Sigmoid colon (tissue), 7 donors: ENCODE measurements around the gene PACS2. TPM values are rescaled to one million over a fixed set of nuclear protein-coding genes. Genes with fewer than 3 reads are reported as not detected.

Experiments
- DNase-seq: peaks from one replicate; pipeline ENCODE4 v3.0.0-alpha.2; 2019
- H3K27ac ChIP-seq, 4 donors: fragments of 200-600 bp; sonication (generic); one replicate each; pipeline ENCODE4 v1.5.1; 2016 to 2019; ENCODE audit warnings: mild to moderate bottlenecking in 1 of 4
- H3K27me3 ChIP-seq, 3 donors: fragments of 200-600 bp; sonication (generic); one replicate each; pipeline ENCODE4 v1.5.1; 2019; ENCODE audit warnings: mild to moderate bottlenecking in 1 of 3
- H3K36me3 ChIP-seq, 4 donors: fragments of 200-600 bp; sonication (generic); one replicate each; pipeline ENCODE4 v1.5.1; 2016 to 2019
- H3K4me1 ChIP-seq, 4 donors: fragments of 200-600 bp; sonication (generic); one replicate each; pipeline ENCODE4 v1.5.1; 2017 to 2019
- H3K4me3 ChIP-seq, 4 donors: fragments of 200-600 bp; sonication (generic); one replicate each; pipeline ENCODE4 v1.5.1; 2017 to 2019; ENCODE audit warnings: mild to moderate bottlenecking in 2 of 4, moderate library complexity in 1 of 4
- H3K9me3 ChIP-seq, 4 donors: fragments of 200-600 bp in 3 of 4; sonication (generic) in 3 of 4; one replicate each; pipeline versions ENCODE4 v1.5.1 to v1.6.1; 2013 to 2019
- CTCF ChIP-seq, 4 experiments: fragments of 450-650 bp in 3 of 4; fragments of 200-600 bp in 1 of 4; IDR thresholded peaks; one replicate each; pipeline ENCODE4 v1.5.1; 2016 to 2019; ENCODE audit warnings: antibody characterized with exemption in 4 of 4, mild to moderate bottlenecking in 3 of 4, moderate library complexity in 2 of 4
- EP300 ChIP-seq, 4 donors: sonication (generic); formaldehyde crosslinking; IDR thresholded peaks; one replicate each; pipeline ENCODE4 v1.6.1; 2017; ENCODE audit warnings: antibody characterized with exemption in 4 of 4
- POLR2A ChIP-seq, 2 donors: fragments of 450-650 bp; IDR thresholded peaks; one replicate each; pipeline ENCODE4 v1.6.1; 2016; ENCODE audit warnings: antibody characterized with exemption in 2 of 2, mild to moderate bottlenecking in 2 of 2, moderate library complexity in 2 of 2
- POLR2AphosphoS5 ChIP-seq, 4 donors: sonication (generic); formaldehyde crosslinking; IDR thresholded peaks; one replicate each; pipeline ENCODE4 v1.6.1; 2017; ENCODE audit warnings: antibody characterized with exemption in 4 of 4
- WGBS, 2 donors: extraction: QIAGEN DNeasy Blood & Tissue Kit; methylation state at CpG; one replicate each; pipeline ENCODE4 v1.1.7; 2013; 5-methylcytosine and 5-hydroxymethylcytosine counted together
- intact Hi-C: fragments of 100-400 bp; cut with DNase I; formaldehyde crosslinking; loops from one replicate; pipeline ENCODE4 v1.15.1; 2023
- polyA plus RNA-seq, 3 donors: library from polyadenylated mRNA; stranded (reverse); fragments of 200-250 nt; gene quantifications; one replicate each; pipeline ENCODE4 v1.2.3, GENCODE V29; 2013
- total RNA-seq, 4 donors: library from RNA; depleted of rRNA; stranded (reverse); fragments of >200 nt; gene quantifications; one replicate each; pipeline ENCODE4 v1.1.0, GENCODE V29; 2016
- donor health status: healthy with polysubstance abuse.
- donor health status: Bipolar disorder and iron deficiency.
- donor health status: healthy.

PACS2 gene
- total RNA-seq (10 to 100 TPM; 38.7 to 90.6 (median 47.4) TPM), polyA plus RNA-seq (10 to 100 TPM; 19.8 to 49.6 (median 21.3) TPM)

- peaks cover 0 to 45% (median 40%) of the 10 kb centered on the region in 4 donors for H3K4me1 ChIP-seq
- no peaks in the 10 kb centered on the region for H3K9me3 ChIP-seq
- no peaks in the 10 kb centered on the region for H3K36me3 ChIP-seq
- TF ChIP-seq EP300 (IDR thresholded peaks at IDR 0.05) (no peak), POLR2A (IDR thresholded peaks at IDR 0.05) (no peak), POLR2AphosphoS5 (IDR thresholded peaks at IDR 0.05) (peak in 3 of 4 donors; percentile 30 to 83 (median 79)), CTCF (IDR thresholded peaks at IDR 0.05) (no peak)
- H3K27me3 ChIP-seq = no peaks in the 10 kb centered on the region
- DNase-seq = peak; percentile 88
- H3K4me3 ChIP-seq = peak within 1 kb of the TSS; percentile 63 to 95 (median 88)
- WGBS, 2 donors = 0 to 1% methylated on average over 163 of the region's 163 CpGs
- H3K27ac ChIP-seq = peak within 1 kb of the TSS; percentile 91 to 98 (median 94)
- intact Hi-C loops = loop anchor here (1.0 to 10.0 kb wide), 4 partner anchors 13 to 168 kb away; partner anchors contain the start of genes BRF1, BTBD6 and MTA1
Observed at GRCh38 chr14:105314287-105315200, at the start of gene PACS2. Gene PACS2 (plus strand): TSS chr14:105314748. CDS start chr14:105314919, 171 bp downstream.

GRCh38 chr14:105267820-105268548, 46.6 kb upstream of the PACS2 start:
- Histone ChIP-seq H3K27me3 (no peaks in the 10 kb centered on the region), H3K4me3 (no peak overlapping the region), H3K4me1 (no peaks in the 10 kb centered on the region), H3K36me3 (peaks cover 0 to 55% (median 6%) of the 10 kb centered on the region in 4 donors), H3K27ac (no peak overlapping the region), H3K9me3 (no peaks in the 10 kb centered on the region)
- intact Hi-C loops = no loop called here
- TF ChIP-seq POLR2A (IDR thresholded peaks at IDR 0.05) (no peak), CTCF (IDR thresholded peaks at IDR 0.05) (no peak), POLR2AphosphoS5 (IDR thresholded peaks at IDR 0.05) (no peak), EP300 (IDR thresholded peaks at IDR 0.05) (no peak)
- WGBS, 2 donors = 89 to 93% methylated on average over 21 of the region's 21 CpGs
- DNase-seq = no peak

GRCh38 chr14:105268736-105269354, 45.7 kb upstream of the PACS2 start:
- no peaks in the 10 kb centered on the region for H3K27me3 ChIP-seq
- no peak overlapping the region for H3K4me3 ChIP-seq
- DNase-seq = no peak
- peaks cover 0 to 49% (median 4%) of the 10 kb centered on the region in 4 donors for H3K36me3 ChIP-seq
- no peak for TF ChIP-seq EP300 (IDR thresholded peaks at IDR 0.05)
- no peak overlapping the region for H3K27ac ChIP-seq
- H3K4me1 ChIP-seq = no peaks in the 10 kb centered on the region
- 89 to 95% methylated on average over 18 of the region's 18 CpGs for WGBS, 2 donors
- H3K9me3 ChIP-seq = no peaks in the 10 kb centered on the region
- intact Hi-C loops = no loop called here

GRCh38 chr14:105269405-105269804, 45.1 kb upstream of the PACS2 start:
- no peak for DNase-seq
- no peaks in the 10 kb centered on the region for H3K27me3 ChIP-seq
- H3K36me3 ChIP-seq = peaks cover 0 to 43% (median under 1%) of the 10 kb centered on the region in 4 donors
- H3K4me1 ChIP-seq = no peaks in the 10 kb centered on the region
- H3K4me3 ChIP-seq = no peak overlapping the region
- no peak overlapping the region for H3K27ac ChIP-seq
- no peaks in the 10 kb centered on the region for H3K9me3 ChIP-seq
- TF ChIP-seq CTCF (IDR thresholded peaks at IDR 0.05) = no peak
- TF ChIP-seq POLR2A (IDR thresholded peaks at IDR 0.05) = no peak
- no peak for TF ChIP-seq EP300 (IDR thresholded peaks at IDR 0.05)
- TF ChIP-seq POLR2AphosphoS5 (IDR thresholded peaks at IDR 0.05) = no peak
- 76 to 94% methylated on average over 11 of the region's 11 CpGs for WGBS, 2 donors
- intact Hi-C loops = no loop called here
